Measurements from ENCODE around the gene OR4K14. TPM values are rescaled to one million over a fixed set of nuclear protein-coding genes. Genes with fewer than 3 reads are reported as not detected.

The OR4K14 gene
- total and polyA plus RNA-seq, 11 donors = not detected

DNA sequence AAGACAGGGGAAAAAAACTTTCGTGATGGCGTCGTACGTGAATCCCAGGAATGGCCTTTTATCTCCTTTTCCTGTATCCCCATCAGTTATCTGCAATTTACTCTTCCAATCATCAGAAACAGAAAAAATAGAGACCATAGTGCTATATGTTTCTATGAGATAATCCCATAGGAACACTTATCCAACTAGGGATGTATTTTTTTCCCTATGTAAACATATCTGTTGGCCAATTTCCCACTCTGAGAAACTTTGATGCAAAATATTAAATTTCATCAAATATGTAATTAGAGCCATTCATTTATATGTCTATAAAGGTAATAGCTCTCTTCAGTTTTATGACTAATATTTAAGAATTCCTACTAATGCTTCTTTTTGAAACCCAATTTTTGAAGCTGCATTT, 16.8 kb upstream of the OR4K14 start, which contains the start of gene OR4K13:
TSS of gene OR4K13 (minus strand) at position 101 of the 400 bp plus-strand sequence. CDS start 1,280 bp downstream, outside the sequence.
- intact Hi-C loops (cut with DNase I) = no loop called here
- no peak for ATAC-seq
- no peaks in the 10 kb centered on the region for H3K4me1 ChIP-seq

DNA sequence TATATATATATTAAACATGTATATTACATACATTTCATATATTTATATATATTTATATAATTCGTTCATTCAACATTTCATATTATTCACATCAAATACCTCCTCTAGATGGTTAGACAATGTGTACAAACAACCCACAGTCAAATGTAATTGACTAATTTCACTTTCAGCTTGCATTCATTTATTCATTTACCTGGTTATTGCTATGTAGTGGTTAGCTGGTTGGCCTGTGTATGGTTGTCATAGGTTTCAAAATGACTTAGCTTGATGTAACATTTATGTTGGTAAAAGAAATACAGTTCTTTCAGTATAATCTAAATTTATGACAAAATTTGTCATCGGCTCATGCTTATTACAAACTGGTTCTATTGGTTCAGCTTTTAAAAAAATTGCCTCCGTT, 16.3 kb upstream of the OR4K14 start:
- Histone ChIP-seq H3K36me3 (no peaks in the 10 kb centered on the region), H3K27me3 (no peaks in the 10 kb centered on the region), H3K4me1 (no peaks in the 10 kb centered on the region), H3K9me3 (peaks cover 0 to 4% (median 0%) of the 10 kb centered on the region in 12 donors), H3K4me3 (no peak overlapping the region), H3K27ac (no peak overlapping the region)
- 54 to 63% (median 57%) methylated on average over 3 of the region's 3 CpGs for WGBS, 4 donors
- DNase-seq = no peak
- no peak for TF ChIP-seq POLR2A (IDR thresholded peaks at IDR 0.05)
- TF ChIP-seq, protein P1, sequence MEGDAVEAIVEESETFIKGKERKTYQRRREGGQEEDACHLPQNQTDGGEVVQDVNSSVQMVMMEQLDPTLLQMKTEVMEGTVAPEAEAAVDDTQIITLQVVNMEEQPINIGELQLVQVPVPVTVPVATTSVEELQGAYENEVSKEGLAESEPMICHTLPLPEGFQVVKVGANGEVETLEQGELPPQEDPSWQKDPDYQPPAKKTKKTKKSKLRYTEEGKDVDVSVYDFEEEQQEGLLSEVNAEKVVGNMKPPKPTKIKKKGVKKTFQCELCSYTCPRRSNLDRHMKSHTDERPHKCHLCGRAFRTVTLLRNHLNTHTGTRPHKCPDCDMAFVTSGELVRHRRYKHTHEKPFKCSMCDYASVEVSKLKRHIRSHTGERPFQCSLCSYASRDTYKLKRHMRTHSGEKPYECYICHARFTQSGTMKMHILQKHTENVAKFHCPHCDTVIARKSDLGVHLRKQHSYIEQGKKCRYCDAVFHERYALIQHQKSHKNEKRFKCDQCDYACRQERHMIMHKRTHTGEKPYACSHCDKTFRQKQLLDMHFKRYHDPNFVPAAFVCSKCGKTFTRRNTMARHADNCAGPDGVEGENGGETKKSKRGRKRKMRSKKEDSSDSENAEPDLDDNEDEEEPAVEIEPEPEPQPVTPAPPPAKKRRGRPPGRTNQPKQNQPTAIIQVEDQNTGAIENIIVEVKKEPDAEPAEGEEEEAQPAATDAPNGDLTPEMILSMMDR (IDR thresholded peaks at IDR 0.05) = no peak
- ATAC-seq = no peak
- intact Hi-C loops (cut with DNase I) = no loop called here

More for the DNA sequence above, 16.8 kb upstream of the OR4K14 start, which contains the start of gene OR4K13:
- Histone ChIP-seq H3K27ac (no peak within 1 kb of the TSS), H3K9me3 (peaks cover 0 to 4% (median 0%) of the 10 kb centered on the region in 12 donors), H3K4me3 (no peak within 1 kb of the TSS), H3K36me3 (no peaks in the 10 kb centered on the region), H3K27me3 (no peaks in the 10 kb centered on the region)
- WGBS, 4 donors = 85 to 91% (median 88%) methylated on average over 4 of the region's 4 CpGs
- no peak for DNase-seq
- TF ChIP-seq, protein P1 (IDR thresholded peaks at IDR 0.05) = no peak
- TF ChIP-seq POLR2A (IDR thresholded peaks at IDR 0.05) = no peak

DNA sequence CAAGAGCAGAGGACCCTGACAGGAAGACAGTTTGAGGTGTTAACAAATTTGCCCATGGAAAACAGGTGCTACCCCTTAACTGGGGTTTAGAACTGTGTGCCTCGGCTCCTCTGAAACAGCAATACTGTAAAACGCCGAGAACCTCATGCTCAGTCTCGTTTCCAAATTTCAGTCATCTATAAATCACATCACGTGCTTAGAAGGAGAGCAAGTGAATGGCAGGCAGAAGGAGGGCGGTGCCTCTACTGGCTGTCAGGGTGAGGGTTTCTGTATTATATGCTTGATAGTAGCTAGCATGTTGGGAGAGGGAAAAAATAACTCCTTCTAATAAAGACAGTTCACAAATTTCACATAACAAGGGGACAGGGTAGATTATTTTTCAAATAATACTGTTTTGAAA, 12.0 kb upstream of the OR4K14 start:
- Histone ChIP-seq H3K36me3 (no peaks in the 10 kb centered on the region), H3K27ac (no peak overlapping the region), H3K9me3 (no peaks in the 10 kb centered on the region), H3K27me3 (no peaks in the 10 kb centered on the region), H3K4me3 (no peak overlapping the region), H3K4me1 (no peaks in the 10 kb centered on the region)
- no peak for TF ChIP-seq POLR2A (IDR thresholded peaks at IDR 0.05)
- TF ChIP-seq, protein P1 (IDR thresholded peaks at IDR 0.05) = no peak
- intact Hi-C loops (cut with DNase I) = no loop called here
- ATAC-seq (no peak), DNase-seq (no peak)
- 61 to 68% (median 65%) methylated on average over 6 of the region's 6 CpGs for WGBS, 4 donors

DNA sequence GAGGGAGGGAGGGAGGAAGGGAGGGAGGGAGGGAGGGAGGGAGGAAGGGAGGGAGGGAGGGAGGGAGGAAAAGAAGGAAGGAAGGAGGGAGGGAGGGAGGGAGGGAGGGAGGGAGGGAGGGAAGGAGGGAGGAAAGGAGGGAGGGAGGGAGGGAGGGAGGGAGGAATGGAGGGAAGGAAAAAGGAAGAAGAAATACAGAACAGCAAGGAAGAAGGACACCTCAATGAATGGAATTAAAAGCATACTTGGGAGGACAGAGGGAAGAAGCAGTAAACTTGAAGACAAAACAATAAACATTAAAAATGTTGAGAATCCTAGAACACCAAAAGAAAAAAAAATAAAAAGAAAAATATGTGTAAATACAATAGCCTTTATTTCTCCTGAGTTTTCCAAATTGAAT, 11.0 kb downstream of the OR4K14 start:
- Histone ChIP-seq H3K27ac (no peak overlapping the region), H3K4me3 (no peak overlapping the region), H3K36me3 (no peaks in the 10 kb centered on the region), H3K9me3 (peaks cover 0 to 10% (median 2%) of the 10 kb centered on the region in 12 donors), H3K4me1 (no peaks in the 10 kb centered on the region), H3K27me3 (no peaks in the 10 kb centered on the region)
- intact Hi-C loops (cut with DNase I) = no loop called here
- TF ChIP-seq, protein P1 (IDR thresholded peaks at IDR 0.05) = no peak
- no peak for TF ChIP-seq POLR2A (IDR thresholded peaks at IDR 0.05)
- ATAC-seq (no peak), DNase-seq (no peak)
